WTC11 (cell line): ENCODE data around the gene TMED5.

ENCODE experiments used
- ATF2 ChIP-seq: sonication (generic); formaldehyde crosslinking; IDR thresholded peaks from 2 replicates; pipeline ENCODE4 v1.8.1; 2022; ENCODE audit warnings: low read depth, missing genetic modification reagents, borderline replicate concordance
- MAX ChIP-seq: sonication (generic); formaldehyde crosslinking; IDR thresholded peaks from 2 replicates; pipeline ENCODE4 v1.8.0; 2022; ENCODE audit warnings: mild to moderate bottlenecking, missing genetic modification reagents
- NFYB ChIP-seq: sonication (generic); formaldehyde crosslinking; conservative IDR thresholded peaks from 2 replicates; pipeline ENCODE4 v1.8.0; 2022; ENCODE audit warnings: low read depth, missing genetic modification reagents
- NR1H2 ChIP-seq: sonication (generic); formaldehyde crosslinking; IDR thresholded peaks from 2 replicates; pipeline ENCODE4 v1.9.0; 2021; ENCODE audit warnings: mild to moderate bottlenecking, moderate library complexity, missing genetic modification reagents
- SP1 ChIP-seq: sonication (generic); formaldehyde crosslinking; conservative IDR thresholded peaks from 2 replicates; pipeline ENCODE4 v1.8.1; 2022; ENCODE audit warnings: missing genetic modification reagents
- TF ChIP-seq, protein P1 (sequence below): fragments of 200-600 bp; IDR thresholded peaks from 2 replicates; pipeline ENCODE4 v1.8.0; 2022; ENCODE audit warnings: antibody characterized with exemption

GRCh38 chr1:93124556-93125355 lies 55.5 kb downstream of the TMED5 start:
- no peak for TF ChIP-seq NFYB (CRISPR knock-in tag)
- TF ChIP-seq MAX (CRISPR knock-in tag): no peak
- TF ChIP-seq, protein P1, sequence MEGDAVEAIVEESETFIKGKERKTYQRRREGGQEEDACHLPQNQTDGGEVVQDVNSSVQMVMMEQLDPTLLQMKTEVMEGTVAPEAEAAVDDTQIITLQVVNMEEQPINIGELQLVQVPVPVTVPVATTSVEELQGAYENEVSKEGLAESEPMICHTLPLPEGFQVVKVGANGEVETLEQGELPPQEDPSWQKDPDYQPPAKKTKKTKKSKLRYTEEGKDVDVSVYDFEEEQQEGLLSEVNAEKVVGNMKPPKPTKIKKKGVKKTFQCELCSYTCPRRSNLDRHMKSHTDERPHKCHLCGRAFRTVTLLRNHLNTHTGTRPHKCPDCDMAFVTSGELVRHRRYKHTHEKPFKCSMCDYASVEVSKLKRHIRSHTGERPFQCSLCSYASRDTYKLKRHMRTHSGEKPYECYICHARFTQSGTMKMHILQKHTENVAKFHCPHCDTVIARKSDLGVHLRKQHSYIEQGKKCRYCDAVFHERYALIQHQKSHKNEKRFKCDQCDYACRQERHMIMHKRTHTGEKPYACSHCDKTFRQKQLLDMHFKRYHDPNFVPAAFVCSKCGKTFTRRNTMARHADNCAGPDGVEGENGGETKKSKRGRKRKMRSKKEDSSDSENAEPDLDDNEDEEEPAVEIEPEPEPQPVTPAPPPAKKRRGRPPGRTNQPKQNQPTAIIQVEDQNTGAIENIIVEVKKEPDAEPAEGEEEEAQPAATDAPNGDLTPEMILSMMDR: no peak
- TF ChIP-seq ATF2 (CRISPR knock-in tag): no peak
- TF ChIP-seq NR1H2 (CRISPR knock-in tag): no peak
- TF ChIP-seq SP1: no peak
